Osteoblast (primary cell): ENCODE results near the gene DDX10. TPM values are rescaled to one million over a fixed set of nuclear protein-coding genes. Genes with fewer than 3 reads are reported as not detected.

ENCODE experiments used
- DNase-seq: peaks from one replicate; pipeline ENCODE4 v3.0.0; 2011; ENCODE audit warnings: low spot score, mixed read lengths; ENCODE audit not compliant: insufficient read length; ENCODE audit errors: missing footprints
- H2AFZ ChIP-seq: 2 replicates; pipeline ENCODE4 v1.6.0; 2011; ENCODE audit warnings: mild to moderate bottlenecking, low read length
- H3K27ac ChIP-seq: 2 replicates; pipeline ENCODE4 v1.5.1; 2011; ENCODE audit warnings: mild to moderate bottlenecking, low read depth, low read length, moderate library complexity
- H3K27me3 ChIP-seq: 2 replicates; pipeline ENCODE4 v1.6.0; 2012; ENCODE audit warnings: mild to moderate bottlenecking, control low read depth, inconsistent platforms, low read length, moderate library complexity; ENCODE audit not compliant: insufficient read depth
- H3K36me3 ChIP-seq: 2 replicates; pipeline ENCODE4 v1.5.1; 2011; ENCODE audit warnings: mild to moderate bottlenecking, low read length, control low read depth, moderate library complexity; ENCODE audit not compliant: insufficient read depth
- H3K4me1 ChIP-seq: 2 replicates; pipeline ENCODE4 v1.5.1; 2011; ENCODE audit warnings: mild to moderate bottlenecking, low read length, control low read depth, moderate library complexity; ENCODE audit not compliant: insufficient read depth
- H3K4me2 ChIP-seq: 2 replicates; pipeline ENCODE4 v1.6.0; 2011; ENCODE audit warnings: mild to moderate bottlenecking, low read length; ENCODE audit not compliant: insufficient read depth
- H3K4me3 ChIP-seq: fragments of 200-600 bp; sonication (generic); 3 replicates; pipeline ENCODE4 v1.5.1; 2012; ENCODE audit warnings: mild to moderate bottlenecking, low read length, inconsistent platforms; ENCODE audit not compliant: insufficient read depth
- H3K79me2 ChIP-seq: 2 replicates; pipeline ENCODE4 v1.6.0; 2012; ENCODE audit warnings: mild to moderate bottlenecking, low read length, control low read depth, inconsistent platforms; ENCODE audit not compliant: insufficient read depth
- H3K9me3 ChIP-seq: 2 replicates; pipeline ENCODE4 v1.5.1; 2011; ENCODE audit warnings: low read depth, low read length, control low read depth
- H4K20me1 ChIP-seq: 2 replicates; pipeline ENCODE4 v1.6.0; 2012; ENCODE audit warnings: mild to moderate bottlenecking, low read length, control low read depth; ENCODE audit not compliant: insufficient read depth
- CTCF ChIP-seq: IDR thresholded peaks from 2 replicates; pipeline ENCODE4 v1.5.1; 2011; ENCODE audit warnings: mild to moderate bottlenecking, low read depth, low read length, moderate library complexity; ENCODE audit errors: extremely low read depth
- total RNA-seq: library from RNA; depleted of rRNA; stranded (reverse); fragments of >200 nt; gene quantifications from 2 replicates; pipeline ENCODE4 v1.2.3, GENCODE V29; 2012

Gene DDX10
- total RNA-seq, 1 donor: 16.6 TPM

- no peak for TF ChIP-seq CTCF
- peak overlapping the region; percentile 69 for H3K4me2 ChIP-seq
- DNase-seq: peak; percentile 53
- H3K36me3 ChIP-seq: no peaks in the 10 kb centered on the region
- peaks cover 31% of the 10 kb centered on the region for H3K4me1 ChIP-seq
- peak overlapping the region; percentile 14 for H3K4me3 ChIP-seq
- no peaks in the 10 kb centered on the region for H3K27me3 ChIP-seq
- H3K79me2 ChIP-seq: no peaks in the 10 kb centered on the region
- H2AFZ ChIP-seq: peak overlapping the region; percentile 44
- peak overlapping the region; percentile 69 for H3K27ac ChIP-seq
- H4K20me1 ChIP-seq: no peaks in the 10 kb centered on the region
- H3K9me3 ChIP-seq: no peaks in the 10 kb centered on the region
These were observed 293.7 kb downstream of the DDX10 start for GRCh38 chr11:108958368-108959104.

GRCh38 chr11:108959105-108959761 lies 294.4 kb downstream of the DDX10 start:
- Histone ChIP-seq H3K27ac (peak overlapping the region; percentile 69), H3K9me3 (no peaks in the 10 kb centered on the region), H2AFZ (peak overlapping the region; percentile 27), H4K20me1 (no peaks in the 10 kb centered on the region), H3K4me2 (peak overlapping the region; percentile 69), H3K4me3 (peak overlapping the region; percentile 14), H3K27me3 (no peaks in the 10 kb centered on the region), H3K79me2 (no peaks in the 10 kb centered on the region), H3K36me3 (no peaks in the 10 kb centered on the region), H3K4me1 (peaks cover 31% of the 10 kb centered on the region)
- no peak for DNase-seq
- no peak for TF ChIP-seq CTCF

- no peak for TF ChIP-seq CTCF
- Histone ChIP-seq H4K20me1 (no peaks in the 10 kb centered on the region), H3K4me1 (peaks cover 31% of the 10 kb centered on the region), H3K36me3 (no peaks in the 10 kb centered on the region), H2AFZ (peak overlapping the region; percentile 83), H3K27me3 (no peaks in the 10 kb centered on the region), H3K4me3 (no peak overlapping the region), H3K9me3 (no peaks in the 10 kb centered on the region), H3K4me2 (peak overlapping the region; percentile 26), H3K79me2 (no peaks in the 10 kb centered on the region), H3K27ac (peak overlapping the region; percentile 12)
- DNase-seq: peak; percentile 51
These were observed 295.0 kb downstream of the DDX10 start for GRCh38 chr11:108959874-108960273.

- Histone ChIP-seq H3K27ac (peak overlapping the region; percentile 12), H3K9me3 (no peaks in the 10 kb centered on the region), H3K27me3 (no peaks in the 10 kb centered on the region), H3K4me2 (peak overlapping the region; percentile 26), H3K4me3 (no peak overlapping the region), H4K20me1 (no peaks in the 10 kb centered on the region), H3K79me2 (no peaks in the 10 kb centered on the region), H2AFZ (peak overlapping the region; percentile 83), H3K4me1 (peaks cover 34% of the 10 kb centered on the region), H3K36me3 (no peaks in the 10 kb centered on the region)
- no peak for TF ChIP-seq CTCF
- no peak for DNase-seq
These were observed 295.6 kb downstream of the DDX10 start for GRCh38 chr11:108960501-108960900.
